ENCODE data around the gene MAP3K20. TPM values are rescaled to one million over a fixed set of nuclear protein-coding genes. Genes with fewer than 3 reads are reported as not detected.
"Not testable (repeated sequence)": the region's sequence is repeated elsewhere in the genome, so short reads cannot be mapped to it uniquely, and the experiment has no call there.

The MAP3K20 gene
- total RNA-seq, 1 donor = 68.2 TPM

- no peak for DNase-seq (ENCODE audit: low read depth)
- TF ChIP-seq CTCF (IDR thresholded peaks at IDR 0.05; ENCODE audit: insufficient read depth, low read length) = no peak
- H3K4me3 ChIP-seq (ENCODE audit: low read depth, low read length) = no peak overlapping the region
These were observed 77.7 kb downstream of the MAP3K20 start for GRCh38 chr2:173153301-173153885.

DNA sequence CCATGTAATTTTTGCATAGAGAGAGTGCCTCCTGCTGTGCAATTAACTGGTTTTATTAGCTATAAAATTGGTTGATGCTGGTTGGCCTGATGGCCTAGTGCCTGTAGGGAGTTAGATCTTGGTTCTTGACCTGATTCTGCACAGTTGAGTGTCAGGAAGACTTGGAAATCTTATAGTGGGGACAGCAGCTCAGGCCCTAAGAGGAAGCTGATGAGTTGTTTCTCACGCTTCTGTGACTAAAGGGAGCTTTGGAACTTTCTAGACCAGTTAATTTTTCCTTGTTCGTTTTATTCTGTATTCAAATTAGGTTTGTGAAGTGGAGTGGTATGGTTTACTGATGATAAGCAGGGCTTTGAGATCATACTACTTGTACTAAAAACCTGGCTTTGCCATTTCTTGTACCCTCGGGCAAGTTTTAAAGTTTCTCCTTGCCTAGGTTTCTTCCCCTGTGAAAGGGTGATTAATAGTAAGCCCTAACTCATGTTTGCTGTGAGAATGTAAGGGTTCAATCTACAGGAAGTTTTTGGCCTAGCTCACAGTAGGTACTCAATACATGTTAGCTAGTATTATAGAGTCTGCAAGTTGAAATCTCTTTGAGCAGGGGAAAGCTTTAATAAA, 82.1 kb downstream of the MAP3K20 start:
- no peak for TF ChIP-seq CTCF (IDR thresholded peaks at IDR 0.05; ENCODE audit: insufficient read depth, low read length)
- no peak for DNase-seq (ENCODE audit: low read depth)
- H3K4me3 ChIP-seq (ENCODE audit: low read depth, low read length) = no peak overlapping the region

- DNase-seq (ENCODE audit: low read depth) = peak; percentile 99
- no peak for TF ChIP-seq CTCF (IDR thresholded peaks at IDR 0.05; ENCODE audit: insufficient read depth, low read length)
- no peak overlapping the region for H3K4me3 ChIP-seq (ENCODE audit: low read depth, low read length)
These were observed 84.3 kb downstream of the MAP3K20 start for GRCh38 chr2:173159791-173160463.

GRCh38 chr2:173160618-173161017, 85.0 kb downstream of the MAP3K20 start:
- peak overlapping the region; percentile 16 for H3K4me3 ChIP-seq (ENCODE audit: low read depth, low read length)
- no peak for TF ChIP-seq CTCF (IDR thresholded peaks at IDR 0.05; ENCODE audit: insufficient read depth, low read length)
- DNase-seq (ENCODE audit: low read depth) = no peak

DNA sequence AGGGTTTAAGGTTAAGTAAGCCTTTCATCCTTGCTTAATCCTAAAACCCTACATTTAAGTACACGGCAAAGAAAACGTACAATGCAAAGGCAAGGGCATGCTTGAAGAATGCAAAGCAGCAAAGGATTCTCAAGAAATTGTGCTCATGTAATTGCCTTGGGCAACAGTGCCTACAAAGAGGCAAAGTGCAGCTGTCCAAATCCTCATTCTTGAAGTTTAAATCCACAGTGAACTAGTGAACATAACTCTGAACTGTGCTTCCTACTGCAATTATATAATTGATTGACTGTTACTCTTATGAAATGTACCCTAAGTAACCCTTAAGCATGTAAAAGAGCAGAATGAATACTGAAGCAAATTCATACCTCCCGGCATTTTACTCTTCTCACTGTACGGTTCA, 85.4 kb downstream of the MAP3K20 start:
- no peak overlapping the region for H3K4me3 ChIP-seq (ENCODE audit: low read depth, low read length)
- TF ChIP-seq CTCF (IDR thresholded peaks at IDR 0.05; ENCODE audit: insufficient read depth, low read length) = no peak
- peak; percentile 33 for DNase-seq (ENCODE audit: low read depth)

DNA sequence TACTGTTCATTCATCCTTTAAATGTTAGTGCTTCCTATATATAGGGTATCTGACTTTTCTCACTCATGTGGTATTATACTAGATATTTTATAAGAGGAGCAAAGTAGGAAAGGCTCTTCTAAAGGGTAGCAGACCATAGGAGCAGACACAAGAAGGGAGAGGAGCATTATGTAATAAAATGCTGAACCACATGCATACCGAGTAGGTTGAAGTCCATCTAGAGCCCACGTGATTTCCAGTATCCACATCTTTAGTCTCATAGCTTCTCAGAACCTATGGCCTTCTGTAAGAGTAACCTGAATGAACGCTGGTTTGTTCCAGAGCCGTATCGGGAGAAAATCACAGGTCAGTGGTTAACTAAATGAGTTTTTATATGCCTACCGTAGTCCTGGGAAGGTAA, 85.9 kb downstream of the MAP3K20 start:
- H3K4me3 ChIP-seq (ENCODE audit: low read depth, low read length) = no peak overlapping the region
- no peak for DNase-seq (ENCODE audit: low read depth)
- TF ChIP-seq CTCF (IDR thresholded peaks at IDR 0.05; ENCODE audit: insufficient read depth, low read length) = no peak

- not testable (repeated sequence) for DNase-seq (ENCODE audit: low read depth); H3K4me3 ChIP-seq (ENCODE audit: low read depth, low read length)
These were observed 87.7 kb downstream of the MAP3K20 start for GRCh38 chr2:173163357-173163756.

Measured in fibroblast of the aortic adventitia (primary cell).